HL-60/S4 treated with phorbol 12-myristate 13-acetate at 8.2 ng/mL for 4 days and 3 days (cell line): ENCODE results near the gene PTPRN2.

ENCODE experiments used
- in situ Hi-C: fragments of 300-500 bp; cut with MboI; formaldehyde crosslinking; loops from 2 replicates; pipeline ENCODE4 v1.15.0; 2022; ENCODE audit warnings: low sequenced_read_pairs

The PTPRN2 gene

GRCh38 chr7:157557263-157557662, 1030.4 kb downstream of the PTPRN2 start:
- in situ Hi-C loops = no loop called here

- in situ Hi-C loops = no loop called here
Measured at GRCh38 chr7:157556642-157556944, 1031.0 kb downstream of the PTPRN2 start.

DNA sequence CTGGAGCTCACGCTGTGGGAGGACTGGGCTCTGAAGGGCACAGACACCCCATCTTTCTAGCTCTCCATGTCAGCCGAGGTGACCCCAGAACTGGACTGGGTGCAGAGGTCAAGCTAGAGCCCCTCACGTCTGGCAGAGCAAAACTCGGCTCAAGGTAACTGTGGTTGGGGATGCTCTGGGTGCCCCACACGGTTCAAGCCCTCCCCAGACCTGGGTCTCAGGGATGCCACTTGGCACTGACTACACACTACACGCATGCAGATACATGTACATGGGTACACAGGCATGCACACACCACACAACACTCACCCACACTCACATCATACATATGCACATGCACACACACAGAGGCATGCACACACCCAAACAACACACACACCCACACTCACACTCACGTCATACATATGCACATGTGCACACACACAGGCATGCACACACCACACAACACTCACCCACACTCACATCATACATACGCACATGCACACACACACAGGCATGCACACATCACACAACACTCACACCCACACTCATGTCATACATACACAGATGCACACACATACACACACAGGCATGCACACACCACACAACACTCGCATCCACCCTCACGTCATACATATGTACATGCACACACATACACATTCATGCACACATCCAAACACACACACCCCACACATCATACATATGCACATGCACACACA, 1031.5 kb downstream of the PTPRN2 start:
- in situ Hi-C loops = no loop called here

- in situ Hi-C loops = no loop called here
Measured at GRCh38 chr7:157555313-157555712, 1032.3 kb downstream of the PTPRN2 start.

- in situ Hi-C loops = no loop called here
Measured at GRCh38 chr7:157554393-157555238, 1033.0 kb downstream of the PTPRN2 start.

DNA sequence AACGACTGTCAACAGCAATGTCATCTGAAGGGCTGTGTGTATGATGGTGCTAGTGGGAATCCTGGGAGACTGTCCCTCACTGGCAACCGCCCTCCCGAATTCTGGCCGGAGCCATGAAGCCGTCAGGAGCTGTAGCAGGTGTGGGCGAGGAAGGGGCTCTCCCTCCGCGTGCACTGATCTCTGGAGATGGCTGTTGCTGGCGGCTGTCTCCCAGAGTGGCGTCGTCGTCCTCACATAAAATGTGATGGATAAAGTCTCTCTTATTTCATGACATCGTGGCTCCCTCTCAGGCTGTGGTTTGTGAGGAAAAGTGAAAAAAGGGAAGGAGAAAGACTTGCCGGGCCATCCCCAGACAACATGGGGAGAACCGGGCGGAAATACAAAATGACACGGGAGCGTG, 1034.4 kb downstream of the PTPRN2 start:
- in situ Hi-C loops = no loop called here

DNA sequence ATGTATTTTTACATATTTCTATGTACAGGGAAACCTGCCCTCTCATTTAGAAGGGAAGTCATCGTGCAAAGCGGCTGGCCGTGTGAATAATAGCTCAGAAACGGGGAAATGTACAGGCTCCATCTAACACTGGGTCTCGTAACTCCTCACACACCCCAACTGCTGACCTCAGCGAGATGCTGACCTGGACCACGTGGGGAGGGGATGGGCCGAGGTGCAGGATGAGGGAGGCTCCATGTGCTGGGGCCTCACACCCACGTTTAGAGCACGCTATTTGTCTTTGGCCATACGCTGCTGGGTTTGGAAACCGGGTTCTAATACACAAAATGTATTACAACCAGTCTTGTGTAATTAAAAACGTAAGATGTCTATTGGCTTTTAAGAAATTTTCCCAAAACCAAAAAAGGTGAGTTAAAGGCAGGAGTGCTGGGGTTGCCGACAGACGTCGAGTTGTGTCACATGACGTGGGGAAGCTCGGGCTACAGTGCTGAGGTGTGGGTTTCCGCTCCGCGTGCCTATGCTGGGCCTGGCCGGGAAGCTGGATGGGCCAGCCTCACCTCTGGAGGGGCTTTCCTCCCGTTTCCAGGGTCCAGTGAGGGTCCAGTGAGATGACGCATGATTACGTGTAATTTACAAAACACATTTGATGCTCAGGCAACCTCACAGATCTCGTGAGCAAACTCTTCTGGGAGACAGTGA, 1035.2 kb downstream of the PTPRN2 start:
- in situ Hi-C loops = no loop called here

DNA sequence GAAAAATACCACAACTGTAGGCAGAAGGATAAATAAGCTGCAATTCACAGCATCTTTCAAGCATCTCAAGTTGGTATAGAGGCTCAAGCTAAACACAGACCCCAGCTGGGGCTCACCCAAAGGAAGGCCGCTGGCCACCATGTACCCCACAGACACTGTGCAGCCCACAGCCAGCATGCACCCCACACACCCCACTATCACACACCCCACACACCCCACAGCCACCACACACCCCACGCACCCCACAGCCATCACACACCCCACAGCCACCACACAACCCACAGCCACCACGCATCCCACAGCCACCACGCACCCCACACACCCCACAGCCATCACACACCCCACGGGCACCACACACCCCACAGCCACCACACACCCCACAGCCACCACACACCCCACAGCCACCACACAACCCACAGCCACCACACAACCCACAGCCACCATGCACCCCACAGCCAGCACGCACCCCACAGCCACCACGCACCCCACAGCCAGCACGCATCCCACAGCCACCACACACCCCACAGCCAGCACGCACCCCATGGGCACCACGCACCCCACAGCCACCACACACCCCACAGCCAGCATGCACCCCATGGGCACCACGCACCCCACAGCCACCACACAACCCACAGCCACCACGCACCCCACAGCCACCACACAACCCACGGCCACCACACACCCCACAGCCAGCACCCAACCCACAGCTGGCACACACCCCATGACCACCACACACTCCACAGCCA, 1036.1 kb downstream of the PTPRN2 start:
- in situ Hi-C loops = no loop called here

DNA sequence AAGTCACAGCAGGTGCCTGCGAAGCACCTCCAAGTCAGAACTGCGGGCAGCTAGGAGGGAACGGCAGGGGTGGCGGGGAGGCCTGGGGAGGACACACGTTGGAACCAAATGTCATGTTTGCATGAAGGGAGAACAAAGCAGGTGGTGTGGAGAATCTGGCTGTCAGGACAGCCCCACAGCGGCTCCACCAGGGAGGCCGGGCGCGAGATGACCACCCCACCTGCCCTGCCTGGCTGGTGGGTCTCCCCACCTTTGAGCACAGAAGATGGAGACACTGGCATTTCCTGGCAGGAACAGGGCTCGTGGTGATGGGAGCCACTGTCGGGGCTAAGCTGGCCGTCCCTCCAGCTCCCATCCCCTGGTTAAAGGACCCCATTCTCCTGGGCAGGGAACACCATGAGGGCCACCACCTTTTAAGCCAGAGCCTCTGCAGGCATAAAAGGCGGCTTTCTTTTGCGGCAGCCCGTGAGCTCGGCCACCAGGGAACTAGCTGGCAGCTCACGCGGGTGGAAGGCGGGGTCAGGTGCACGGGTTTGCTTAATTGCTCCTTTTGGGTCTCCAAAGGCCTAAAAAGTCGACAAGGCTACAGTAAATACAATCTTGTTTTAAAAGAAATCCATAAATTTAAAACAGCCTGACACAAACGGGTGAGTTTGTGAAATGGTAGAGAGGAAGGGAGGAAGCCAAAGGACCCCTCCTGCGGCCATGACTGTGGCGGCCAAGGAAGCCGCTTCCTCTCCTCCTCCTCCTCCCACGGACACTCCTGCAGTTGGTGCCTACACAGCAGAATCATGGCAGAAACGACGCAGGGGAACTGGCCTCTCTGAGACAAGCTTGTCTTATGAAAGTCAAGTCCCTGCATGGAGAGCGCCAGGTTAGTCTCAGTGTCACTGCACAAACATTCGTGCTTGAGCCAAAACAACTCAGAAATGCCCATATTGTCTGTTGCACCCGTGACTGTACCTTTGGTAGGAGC, 1037.0 kb downstream of the PTPRN2 start:
- in situ Hi-C loops = no loop called here

DNA sequence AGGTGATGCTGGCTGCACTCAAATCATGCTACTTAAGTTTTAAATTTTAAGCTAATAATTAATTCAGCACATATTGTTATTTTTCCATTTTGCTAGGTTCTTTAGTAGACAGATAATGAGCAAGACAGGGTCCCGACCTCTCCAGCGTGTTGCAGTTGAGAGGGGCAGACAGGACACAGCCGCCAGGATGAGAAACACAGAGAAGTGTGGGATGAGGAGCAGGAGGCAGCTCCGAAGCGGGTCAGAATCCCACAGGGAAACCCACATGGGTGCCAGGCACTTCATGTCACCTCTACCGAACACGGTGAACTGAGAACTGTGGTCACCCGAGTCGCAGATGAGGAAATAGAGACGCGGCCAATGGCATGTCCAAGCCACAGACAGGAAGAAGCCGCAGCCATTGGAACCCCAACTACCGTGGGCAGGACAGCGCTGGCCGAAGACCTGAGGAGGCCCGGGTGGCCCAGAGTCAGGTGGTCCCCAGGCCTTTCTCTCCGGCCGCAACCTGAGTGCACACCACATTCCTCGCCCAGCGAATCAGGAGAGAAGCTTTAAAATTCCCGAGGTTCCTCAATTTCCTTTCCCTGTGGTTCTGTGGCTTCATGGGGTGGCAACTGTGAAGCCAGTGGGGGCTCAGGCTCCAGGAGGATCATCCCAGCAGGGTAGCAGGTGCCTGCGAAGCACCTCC, 1037.9 kb downstream of the PTPRN2 start:
- in situ Hi-C loops = no loop called here

GRCh38 chr7:157548691-157549303, 1038.8 kb downstream of the PTPRN2 start:
- in situ Hi-C loops = no loop called here

- in situ Hi-C loops = no loop called here
Measured at GRCh38 chr7:157547611-157548010, 1040.0 kb downstream of the PTPRN2 start.

GRCh38 chr7:157547102-157547501, 1040.5 kb downstream of the PTPRN2 start:
- in situ Hi-C loops = no loop called here

DNA sequence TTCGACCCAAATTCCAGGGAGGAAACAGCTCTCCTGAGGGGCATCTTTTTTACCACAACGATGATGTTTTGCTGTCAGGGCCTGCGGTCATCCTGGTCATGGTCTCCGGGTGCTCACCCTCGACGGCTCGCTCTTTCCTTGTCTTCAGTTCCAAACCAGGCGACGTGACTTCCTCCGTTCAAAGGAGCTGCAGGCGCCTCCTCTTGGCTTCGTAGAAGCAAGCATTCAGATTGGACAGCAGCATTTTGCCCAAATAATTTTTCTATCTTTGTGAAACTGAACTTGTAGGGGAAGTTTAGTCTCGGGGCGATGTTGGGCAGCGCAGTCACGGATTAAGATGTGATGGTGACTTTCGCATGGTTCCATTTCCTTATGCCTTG, 1042.0 kb downstream of the PTPRN2 start:
- in situ Hi-C loops = no loop called here

GRCh38 chr7:157544980-157545680, 1042.5 kb downstream of the PTPRN2 start:
- in situ Hi-C loops = no loop called here

DNA sequence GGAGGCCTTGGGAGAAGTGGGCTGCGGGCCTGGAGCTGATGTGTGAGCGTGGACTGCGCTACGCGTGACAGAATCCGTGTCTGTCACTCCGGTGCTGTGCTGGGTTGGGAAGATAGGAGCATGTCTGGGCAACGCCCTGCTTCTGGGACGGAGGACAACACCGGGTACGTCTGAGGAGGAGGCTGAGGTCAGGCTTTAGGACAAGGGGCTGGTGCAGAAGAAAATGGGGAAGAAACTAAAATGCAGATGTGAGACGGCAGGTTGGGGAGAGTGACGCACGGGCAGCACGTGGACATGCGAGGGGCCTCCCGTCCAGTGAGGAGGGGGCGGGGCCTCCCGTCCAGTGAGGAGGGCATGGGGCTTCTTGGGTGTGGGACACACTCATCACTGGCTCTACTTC, 1043.4 kb downstream of the PTPRN2 start:
- in situ Hi-C loops = no loop called here

GRCh38 chr7:157543791-157544190, 1043.8 kb downstream of the PTPRN2 start:
- in situ Hi-C loops = no loop called here

DNA sequence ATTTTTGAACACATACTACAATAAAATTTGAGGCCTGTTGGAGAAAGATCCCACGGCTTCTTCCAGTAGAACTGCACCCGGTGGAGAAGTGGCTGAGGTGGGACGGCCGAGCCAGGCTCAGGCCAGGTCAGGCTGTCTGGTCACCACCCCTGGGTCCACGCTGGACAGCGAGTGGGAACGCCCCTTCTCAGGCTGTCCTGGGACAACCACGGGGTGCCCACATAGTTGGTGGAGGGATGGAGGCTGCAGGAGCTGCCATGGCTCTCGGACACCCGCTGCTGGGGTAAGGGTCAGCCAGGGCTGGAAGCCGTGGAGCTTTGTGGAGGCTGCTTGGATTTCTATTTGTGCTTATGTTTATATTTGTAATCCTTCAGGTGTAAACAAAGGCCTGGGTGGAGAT, 1044.3 kb downstream of the PTPRN2 start:
- in situ Hi-C loops = no loop called here
